Measurements from ENCODE around the gene TRPM3.

DNA sequence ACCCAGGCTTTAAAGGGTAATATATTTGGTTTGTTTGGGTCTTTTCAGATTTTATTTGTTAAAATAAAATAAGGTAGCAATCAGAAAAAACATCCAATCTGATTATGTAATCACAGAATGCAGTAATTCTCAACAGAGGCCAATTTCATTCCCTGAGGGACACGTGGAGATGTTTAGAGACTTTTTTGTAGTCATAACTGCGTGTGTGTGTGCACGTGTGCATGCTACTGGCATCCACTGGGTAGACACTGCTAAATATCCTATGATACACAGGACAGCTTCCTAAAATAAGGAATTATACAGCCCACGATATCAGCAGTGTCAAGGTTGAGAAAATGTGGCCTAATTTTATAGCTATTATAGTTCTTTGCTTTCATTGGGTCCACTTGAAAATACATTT, 526.2 kb downstream of the TRPM3 start:
- TF ChIP-seq POLR2A (IDR thresholded peaks at IDR 0.05), result no peak
- TF ChIP-seq, protein P1, sequence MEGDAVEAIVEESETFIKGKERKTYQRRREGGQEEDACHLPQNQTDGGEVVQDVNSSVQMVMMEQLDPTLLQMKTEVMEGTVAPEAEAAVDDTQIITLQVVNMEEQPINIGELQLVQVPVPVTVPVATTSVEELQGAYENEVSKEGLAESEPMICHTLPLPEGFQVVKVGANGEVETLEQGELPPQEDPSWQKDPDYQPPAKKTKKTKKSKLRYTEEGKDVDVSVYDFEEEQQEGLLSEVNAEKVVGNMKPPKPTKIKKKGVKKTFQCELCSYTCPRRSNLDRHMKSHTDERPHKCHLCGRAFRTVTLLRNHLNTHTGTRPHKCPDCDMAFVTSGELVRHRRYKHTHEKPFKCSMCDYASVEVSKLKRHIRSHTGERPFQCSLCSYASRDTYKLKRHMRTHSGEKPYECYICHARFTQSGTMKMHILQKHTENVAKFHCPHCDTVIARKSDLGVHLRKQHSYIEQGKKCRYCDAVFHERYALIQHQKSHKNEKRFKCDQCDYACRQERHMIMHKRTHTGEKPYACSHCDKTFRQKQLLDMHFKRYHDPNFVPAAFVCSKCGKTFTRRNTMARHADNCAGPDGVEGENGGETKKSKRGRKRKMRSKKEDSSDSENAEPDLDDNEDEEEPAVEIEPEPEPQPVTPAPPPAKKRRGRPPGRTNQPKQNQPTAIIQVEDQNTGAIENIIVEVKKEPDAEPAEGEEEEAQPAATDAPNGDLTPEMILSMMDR (IDR thresholded peaks at IDR 0.05), result no peak

All from esophagus squamous epithelium (tissue), 4 donors.